H1 (cell line): Measurements from ENCODE around the gene LRATD1. TPM values are rescaled to one million over a fixed set of nuclear protein-coding genes. Genes with fewer than 3 reads are reported as not detected.

Source experiments
- FOSL1 ChIP-seq: IDR thresholded peaks from 2 replicates; pipeline ENCODE4 v1.6.1; 2011; ENCODE audit warnings: mild to moderate bottlenecking, low read depth, low read length, moderate library complexity; ENCODE audit not compliant: insufficient read depth
- RXRA ChIP-seq: IDR thresholded peaks from 2 replicates; pipeline ENCODE4 v1.6.1; 2011; ENCODE audit warnings: low read depth, mild to moderate bottlenecking, low read length, moderate library complexity; ENCODE audit not compliant: insufficient read depth
- polyA plus RNA-seq, 7 experiments: library from polyadenylated mRNA; depleted of rRNA in 3 of 7; stranded (reverse) in 5 of 7; unstranded in 2 of 7; fragments of >200 nt in 5 of 7; fragments of 200-250 nt in 2 of 7; gene quantifications; 1 replicate in 5 of 7; 2 replicates in 1 of 7; 4 replicates in 1 of 7; pipeline versions ENCODE4 v1.2.1 to v1.2.3, GENCODE V29; 2011 to 2013; ENCODE audit warnings: missing spikeins in 2 of 7, mixed read lengths in 2 of 7
- total RNA-seq: library from RNA; stranded (reverse); fragmentation: NEBNext Ultra II Directional; extraction: Animal tissue kit (Norgen Biotek cat#: 25700); gene quantifications from 2 replicates; pipeline ENCODE4 v1.2.1, GENCODE V29; 2021

The LRATD1 gene
- total and polyA plus RNA-seq, 2 of the 8 experiments (the other 6 are each of a cell fraction or from before 2014, with no cell fraction given) = 1.2 to 2.3 TPM

DNA sequence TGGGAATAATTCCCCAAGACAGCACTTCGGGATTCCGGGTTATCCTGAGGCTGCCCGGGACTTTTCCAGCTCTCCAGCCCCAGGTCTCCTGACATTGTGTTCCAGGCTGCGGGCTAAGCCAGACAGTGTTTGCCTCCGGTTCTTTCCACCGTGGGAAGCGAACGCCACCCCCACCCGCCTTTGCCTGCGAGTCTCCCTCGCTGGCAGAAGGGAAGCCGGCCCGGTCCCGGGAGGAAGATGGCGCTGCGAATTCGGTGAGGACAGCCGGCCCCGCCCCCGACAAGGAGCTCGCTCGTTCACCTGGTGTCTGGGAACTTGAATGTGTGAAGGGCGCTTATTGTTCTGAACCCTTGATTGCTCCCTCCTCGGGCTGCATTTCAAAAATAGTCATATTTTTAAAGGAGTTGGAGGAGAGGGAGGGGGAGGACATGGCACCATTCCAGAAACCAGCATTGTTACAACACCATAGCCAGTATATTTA is 2.9 kb downstream of the LRATD1 start (continued):
- TF ChIP-seq FOSL1 (no peak), RXRA (no peak)
- TF ChIP-seq, all 59 proteins: peak for 8
